ENCODE results near the gene PELI3.

The PELI3 gene

DNA sequence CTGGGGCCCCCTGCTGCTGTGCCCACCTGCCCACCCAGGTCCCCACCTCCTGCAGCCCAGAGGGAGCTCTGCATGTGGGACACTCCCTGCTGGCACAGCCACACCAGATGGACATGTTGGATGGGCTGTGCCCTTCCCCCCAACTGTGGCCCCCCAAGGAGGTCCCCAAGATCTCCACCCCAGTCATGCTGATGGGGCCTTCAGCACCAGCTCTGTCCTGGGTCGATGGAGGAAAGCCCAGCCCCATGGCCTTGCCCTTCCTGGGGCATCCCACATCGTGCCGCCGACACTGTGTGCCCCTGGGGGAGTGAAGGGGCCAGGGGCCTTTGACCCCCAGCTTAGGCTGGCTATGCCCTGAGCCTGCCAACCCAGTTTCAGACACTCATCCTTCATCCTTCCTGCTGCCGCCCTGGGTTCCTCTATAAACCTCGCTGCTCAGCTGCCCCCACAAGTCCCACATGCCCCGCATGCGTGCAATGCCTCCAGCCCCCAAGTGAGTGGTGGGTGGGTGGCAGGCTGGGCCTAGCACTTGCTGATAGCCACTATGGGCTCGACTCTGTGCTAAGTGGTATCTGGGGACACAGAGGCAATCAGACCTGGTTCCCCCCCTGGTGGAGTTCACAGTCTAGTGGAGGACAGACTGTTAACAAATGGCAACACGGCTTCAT, 9.6 kb downstream of the PELI3 start:
- no peak for DNase-seq

DNA sequence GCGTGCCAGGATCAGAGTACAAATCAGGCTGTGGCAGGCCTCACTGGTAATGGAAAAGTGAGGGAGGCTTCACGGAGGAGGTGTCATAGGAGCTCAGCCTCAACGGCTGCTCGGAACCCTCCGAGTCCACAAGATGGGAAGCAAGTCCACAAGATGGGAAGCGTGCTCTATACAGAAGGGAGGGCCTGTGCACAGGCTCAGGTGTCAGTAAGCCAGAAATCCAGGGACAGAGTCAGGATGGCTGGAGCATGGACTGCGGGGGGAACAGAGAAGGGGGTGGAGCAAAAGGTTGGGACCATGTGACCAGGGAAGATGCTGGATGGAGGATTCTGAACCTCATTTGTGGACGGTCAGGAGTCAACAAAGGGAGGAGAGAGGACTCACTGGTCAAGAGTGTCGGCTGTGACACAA, 10.1 kb downstream of the PELI3 start:
- DNase-seq, result no peak

DNA sequence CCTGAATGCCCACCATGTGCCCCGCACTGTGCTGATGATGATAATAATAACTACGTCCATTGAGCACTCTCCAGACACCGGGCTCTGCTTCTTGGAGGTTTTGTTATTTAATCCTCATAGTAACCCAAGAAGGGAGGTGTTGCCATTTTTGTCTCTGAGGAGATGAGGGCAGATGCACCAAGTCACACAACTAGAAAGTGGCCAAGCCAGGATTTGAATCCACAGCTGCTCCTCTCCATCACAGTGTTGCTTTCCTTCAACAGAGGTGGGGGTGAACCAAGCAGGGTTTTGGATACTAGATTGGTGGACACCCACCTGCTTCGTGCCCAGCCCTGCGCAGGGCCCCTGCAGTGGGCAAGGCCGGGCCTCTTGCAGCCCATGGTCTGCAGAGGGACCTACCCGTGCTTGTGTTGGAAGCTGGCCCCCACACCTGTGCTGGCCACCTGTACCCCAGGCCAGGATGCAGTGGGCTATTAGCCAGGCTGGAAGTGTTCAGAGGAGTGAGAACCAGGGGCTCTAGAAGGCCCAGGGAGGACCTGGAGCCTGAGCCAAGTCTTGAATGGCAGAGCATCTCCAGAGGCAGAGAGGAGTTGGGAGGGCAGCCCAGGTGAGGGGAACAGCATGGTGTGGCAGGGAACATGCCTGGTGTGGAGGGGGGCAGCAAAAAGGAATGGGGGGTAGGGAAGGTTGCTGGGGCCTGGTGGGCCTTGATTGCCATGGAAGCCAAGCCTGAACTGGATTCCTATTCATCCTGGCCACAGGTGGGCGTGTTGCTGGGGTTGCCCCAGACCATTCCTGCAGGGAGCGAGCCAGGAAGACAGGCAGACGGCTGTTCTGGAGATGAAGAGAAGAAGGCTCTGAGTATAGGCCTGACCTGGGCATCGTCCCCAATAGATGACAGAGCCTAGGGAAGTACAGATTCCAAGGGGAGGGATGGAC, 10.8 kb downstream of the PELI3 start:
- no peak for DNase-seq

DNA sequence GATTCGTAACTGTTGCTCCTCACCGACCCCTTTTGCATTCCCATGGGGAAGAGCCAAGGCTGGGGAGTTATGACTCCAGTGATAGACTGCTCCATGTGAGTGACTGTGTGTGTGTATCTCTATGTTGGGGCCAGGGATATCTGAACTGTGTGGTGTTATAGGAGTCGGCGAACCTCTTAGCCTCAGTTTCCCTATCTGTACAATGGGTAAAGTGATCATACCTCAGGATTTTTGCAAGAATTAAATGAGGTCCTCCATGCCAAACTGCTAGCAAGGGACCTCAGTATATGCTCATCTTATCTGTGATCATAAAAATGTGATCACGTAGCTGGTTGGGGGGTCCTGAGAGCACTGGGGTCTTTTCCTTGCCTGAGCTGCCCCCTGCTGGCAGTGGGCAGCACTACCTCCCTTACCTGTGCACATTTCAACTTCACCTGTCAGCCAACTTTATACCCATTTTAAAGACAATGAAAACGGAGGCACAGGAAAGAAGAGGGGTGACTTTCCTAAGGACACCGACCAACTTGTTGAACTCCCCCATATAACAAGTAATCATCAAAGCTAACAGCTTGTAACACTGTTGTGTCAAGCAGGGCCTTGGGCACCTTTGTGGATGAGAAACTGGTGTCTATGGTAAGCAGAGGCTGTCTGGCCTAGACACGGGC, 12.2 kb downstream of the PELI3 start:
- no peak for DNase-seq

DNA sequence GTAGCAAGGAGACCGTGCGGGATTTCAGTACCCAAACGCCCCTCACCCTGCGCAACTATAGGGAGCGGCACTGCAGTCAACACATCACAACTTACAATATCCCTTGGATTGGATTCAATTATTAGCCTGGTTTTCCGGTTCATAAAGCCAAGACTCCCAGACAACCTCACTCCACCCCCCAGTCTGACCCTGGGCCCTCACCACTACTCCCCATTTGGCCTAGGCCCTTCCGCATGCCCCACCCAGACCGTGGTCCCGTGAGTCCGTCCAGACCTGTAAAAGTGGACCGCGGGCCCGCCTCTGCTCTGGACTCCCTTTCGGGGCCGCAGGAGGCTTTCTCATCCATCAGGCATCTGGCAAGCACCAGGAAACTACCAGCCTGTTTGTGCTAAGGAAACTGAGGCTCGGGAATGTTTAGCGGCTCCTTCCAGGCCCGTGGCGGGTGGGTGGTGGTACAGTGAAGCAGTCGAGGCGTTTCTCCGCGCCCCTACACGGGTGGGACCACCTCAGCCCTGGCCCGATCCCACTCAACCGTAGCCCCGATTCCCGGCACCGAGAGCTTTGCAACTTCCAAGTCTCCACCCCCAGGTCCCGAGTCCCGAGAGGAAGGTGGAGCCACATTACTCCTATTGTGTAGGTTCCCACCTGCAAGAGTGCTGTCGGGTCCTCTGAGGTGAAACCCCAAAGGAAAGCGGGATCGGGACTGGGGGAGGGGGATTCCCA, 12.8 kb downstream of the PELI3 start:
- DNase-seq, result no peak

DNA sequence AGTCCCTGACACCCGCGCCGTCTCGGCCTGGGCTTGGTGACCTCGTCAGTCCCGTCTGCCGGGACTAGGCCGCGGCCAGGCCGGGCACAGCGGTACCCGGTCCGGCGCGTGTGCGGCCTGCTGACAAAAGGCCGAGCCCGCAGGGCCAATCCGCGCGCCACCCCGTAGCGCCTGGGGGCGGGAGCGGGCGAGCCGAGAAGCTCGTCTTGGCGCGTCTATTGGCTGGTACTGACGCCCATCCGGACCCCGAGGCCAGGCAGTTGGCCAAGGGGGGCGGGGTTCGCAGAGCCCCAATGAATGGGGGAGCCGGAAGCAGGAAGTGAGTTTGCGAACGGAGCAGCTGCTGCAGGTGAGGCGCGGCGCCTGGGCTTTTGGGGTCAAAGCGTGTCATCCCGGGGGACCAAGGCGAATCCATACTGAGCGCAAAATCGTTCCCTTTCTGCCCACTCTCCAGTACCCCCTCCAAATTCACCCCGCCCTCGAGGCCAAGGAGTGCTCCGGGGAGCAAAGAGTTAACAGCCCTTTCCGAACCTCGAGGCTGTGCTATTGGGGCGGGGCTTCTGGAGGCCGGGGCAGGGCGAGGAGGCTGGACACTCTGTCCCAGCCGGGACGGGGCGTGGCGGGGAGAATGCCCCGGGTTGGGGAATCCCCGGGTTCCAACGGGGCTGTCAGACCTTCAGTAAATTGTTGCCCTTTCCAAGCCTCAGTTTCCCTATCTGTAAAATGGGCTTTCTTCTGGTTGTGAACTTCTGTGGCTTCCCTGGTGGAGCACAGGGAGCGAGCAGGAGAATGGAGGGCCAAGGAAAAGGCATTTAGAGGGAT, 13.6 kb downstream of the PELI3 start, which contains the start of gene DPP3:
TSS of gene DPP3 (plus strand) at position 318 of the 822 bp plus-strand sequence. CDS start 1,767 bp downstream, outside the sequence.
- peak; percentile 97 for DNase-seq

DNA sequence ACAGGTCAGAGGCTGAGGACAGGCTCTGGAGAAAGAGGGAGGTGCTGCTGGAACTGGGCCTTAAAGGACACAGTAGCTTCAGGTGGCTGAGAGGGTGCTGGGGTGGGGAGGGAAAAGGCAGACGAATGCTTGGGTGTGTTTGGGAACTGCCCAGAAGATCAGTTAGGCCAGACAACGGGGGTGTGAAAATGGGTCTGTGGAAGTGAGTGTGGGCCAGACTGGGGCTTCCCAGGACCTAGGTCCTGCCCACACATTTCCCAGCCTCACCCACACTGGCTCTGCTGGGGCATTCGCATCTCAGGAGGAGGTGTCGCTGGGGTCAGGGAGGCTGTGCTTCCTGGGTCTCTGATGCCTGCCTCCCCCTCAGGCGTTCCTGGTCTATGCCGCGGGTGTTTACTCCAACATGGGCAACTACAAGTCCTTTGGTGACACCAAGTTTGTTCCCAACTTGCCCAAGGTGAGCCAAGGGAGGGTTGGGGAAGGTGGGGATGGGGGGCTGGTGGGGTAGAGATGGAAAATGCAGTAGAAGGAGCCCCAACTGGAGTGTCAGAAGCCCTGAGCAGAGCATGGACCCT, 18.2 kb downstream of the PELI3 start:
- no peak for DNase-seq

DNA sequence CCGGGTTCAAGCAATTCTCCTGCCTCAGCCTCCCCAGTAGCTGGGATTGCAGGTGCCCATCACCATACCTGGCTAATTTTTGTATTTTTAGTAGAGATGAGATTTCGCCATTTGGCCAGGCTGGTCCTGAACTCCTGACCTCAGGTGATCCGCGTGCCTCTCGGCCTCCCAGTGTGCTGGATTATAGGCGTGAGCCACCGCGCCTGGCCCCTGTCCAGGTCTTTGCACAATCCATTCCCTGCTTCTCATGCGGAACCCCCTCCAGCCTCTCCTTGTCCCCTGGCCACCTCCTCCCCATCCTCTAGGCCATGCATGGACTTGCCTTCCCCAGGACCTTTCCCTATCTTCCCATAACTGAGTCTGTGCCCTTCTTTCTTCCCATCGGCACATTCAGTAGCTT, 22.3 kb downstream of the PELI3 start:
- no peak for DNase-seq

DNA sequence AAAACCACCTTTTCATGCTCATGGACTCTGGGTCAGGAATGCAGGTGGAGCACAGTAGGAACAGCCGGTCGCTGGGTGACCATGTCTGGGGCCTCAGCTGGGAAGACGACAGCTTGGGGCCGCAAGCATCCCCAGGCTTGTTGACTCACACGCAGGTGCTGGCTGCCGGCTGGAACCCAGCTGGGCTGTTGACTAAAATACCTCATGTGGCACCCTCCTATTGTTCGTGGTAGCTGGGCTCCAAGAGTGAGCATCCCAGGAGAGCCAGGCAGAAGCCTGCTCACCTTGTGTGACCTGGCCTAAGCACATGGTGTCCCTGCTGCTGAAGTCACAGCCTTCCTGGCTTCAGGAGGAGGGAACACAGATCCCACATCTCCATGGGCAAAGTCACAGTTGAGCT, 22.9 kb downstream of the PELI3 start:
- DNase-seq, result no peak

DNA sequence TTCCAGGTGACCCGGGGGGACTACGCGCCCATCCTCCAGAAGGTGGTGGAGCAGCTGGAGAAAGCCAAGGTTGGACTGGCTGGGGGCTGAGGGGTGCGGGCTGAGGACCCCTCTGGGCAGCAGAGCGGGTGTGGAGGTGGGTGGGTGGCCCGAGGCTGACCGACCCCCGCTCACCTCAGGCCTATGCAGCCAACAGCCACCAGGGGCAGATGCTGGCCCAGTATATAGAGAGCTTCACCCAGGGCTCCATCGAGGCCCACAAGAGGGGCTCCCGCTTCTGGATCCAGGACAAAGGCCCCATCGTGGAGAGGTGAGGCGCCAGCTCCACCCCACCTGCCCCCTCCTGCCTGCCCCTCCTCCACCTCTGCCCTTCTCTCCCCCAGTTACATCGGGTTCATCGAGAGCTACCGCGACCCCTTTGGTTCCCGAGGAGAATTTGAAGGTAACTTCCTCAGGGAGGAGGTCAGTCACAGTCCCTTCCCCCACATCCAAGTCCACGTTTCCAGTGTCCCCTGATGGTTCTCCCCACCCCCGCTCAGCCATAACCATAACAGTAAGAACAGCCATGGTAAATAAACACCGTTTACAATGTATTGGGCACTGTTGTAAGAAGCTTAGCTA, 24.7 kb downstream of the PELI3 start:
- no peak for DNase-seq

DNA sequence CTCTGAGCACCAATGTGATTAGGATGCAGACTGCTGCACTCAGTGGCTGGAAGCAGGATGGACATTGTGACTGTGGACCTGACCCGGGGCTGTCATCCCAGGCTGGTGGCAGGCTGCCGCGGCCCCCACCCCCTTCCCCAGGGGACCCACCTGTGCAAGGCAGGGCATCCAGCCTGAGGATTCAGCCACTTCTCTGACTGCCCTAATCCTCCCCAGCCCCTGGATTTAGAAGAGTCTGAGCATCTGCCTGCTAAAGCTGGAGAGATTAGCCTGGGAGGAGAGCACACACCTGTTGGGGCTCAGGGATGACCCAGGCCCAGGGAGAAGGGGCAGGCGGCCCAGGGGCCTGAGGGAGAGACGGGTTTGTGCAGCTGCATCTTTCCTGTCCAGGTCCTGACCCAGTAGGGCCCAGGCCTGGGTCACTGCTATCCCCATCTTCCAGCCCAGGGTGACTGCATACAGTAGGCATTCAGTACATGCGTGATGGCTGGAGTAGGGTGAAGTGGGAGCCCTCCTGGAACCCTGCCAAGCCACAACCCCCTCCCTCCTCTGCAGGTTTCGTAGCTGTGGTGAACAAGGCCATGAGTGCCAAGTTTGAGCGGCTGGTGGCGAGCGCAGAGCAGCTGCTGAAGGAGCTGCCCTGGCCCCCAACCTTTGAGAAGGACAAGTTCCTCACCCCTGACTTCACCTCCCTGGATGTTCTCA, 25.6 kb downstream of the PELI3 start:
- no peak for DNase-seq

DNA sequence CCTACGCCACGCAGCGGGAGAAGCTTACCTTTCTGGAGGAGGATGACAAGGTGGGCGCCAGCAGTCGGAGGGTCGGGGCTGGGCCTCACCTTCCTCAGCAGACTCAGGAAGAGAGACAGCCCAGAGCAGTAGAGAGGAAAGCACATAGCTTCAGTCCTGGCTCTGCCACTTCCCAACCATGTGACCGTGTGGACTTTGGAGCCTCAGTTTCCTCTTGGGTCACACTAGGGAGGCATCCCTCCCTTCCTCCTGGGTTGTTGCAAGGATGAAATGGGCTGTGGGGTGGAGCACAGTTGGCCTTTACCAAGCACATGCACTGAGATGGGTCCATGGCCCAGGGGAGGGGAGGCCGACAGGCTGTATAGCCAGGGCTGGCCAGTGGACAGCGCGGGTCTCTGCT, 26.4 kb downstream of the PELI3 start:
- no peak for DNase-seq

DNA sequence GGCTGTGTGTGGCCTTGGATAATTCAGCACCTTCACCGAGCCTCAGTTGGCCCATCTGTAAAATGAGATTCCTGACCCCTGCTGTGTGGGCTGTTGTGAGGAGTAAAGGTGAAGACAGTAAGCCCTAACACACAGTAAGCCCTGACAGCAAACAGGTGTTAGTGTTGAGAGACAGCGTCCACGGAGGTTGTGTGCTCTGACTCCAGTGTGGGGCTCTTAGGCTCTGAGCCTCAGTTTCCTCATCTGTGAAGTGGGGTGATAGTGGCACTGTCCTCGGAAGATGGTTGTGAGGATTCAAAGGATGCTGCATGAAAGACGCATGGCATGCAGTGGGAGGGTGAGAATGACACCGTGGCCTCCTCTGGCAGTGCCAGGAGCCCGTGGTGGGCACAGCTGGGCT, 27.8 kb downstream of the PELI3 start:
- DNase-seq, result no peak

DNA sequence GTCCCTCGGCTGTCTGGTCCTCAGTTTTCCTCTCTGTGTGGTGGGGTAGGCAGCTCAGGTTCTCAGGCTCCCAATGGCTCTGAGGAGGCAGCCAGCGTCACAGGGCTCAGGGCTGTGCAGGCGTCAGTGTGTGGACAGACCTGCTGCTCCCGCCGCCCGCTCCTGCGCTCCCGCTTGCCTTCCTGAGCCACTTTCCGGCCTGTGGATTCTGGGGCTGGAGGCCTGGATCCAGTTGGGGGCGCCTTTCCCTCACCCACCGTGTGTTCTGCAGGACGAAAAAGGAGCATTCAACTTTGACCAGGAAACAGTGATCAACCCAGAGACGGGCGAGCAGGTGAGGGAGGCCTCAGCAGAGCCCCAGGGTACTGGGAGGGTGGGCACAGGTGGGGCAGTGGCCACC, 28.2 kb downstream of the PELI3 start:
- DNase-seq, result no peak

DNA sequence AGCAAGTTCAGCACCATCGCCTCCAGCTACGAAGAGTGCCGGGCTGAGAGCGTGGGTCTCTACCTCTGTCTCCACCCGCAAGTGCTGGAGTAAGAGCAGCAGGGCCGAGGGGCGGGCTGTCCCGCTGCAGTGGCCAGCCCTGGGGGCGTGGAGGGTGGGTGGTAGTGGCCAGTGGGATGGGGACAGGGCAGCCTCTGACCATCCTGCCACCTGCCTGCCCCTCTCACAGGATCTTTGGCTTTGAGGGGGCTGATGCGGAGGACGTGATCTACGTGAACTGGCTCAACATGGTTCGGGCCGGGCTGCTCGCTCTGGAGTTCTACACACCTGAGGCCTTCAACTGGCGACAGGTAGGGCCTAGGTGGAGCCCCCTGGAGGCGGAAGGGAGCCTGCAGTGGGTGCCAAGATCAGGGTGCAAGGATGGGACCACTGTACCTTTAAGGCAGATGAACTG, 28.7 kb downstream of the PELI3 start:
- no peak for DNase-seq

DNA sequence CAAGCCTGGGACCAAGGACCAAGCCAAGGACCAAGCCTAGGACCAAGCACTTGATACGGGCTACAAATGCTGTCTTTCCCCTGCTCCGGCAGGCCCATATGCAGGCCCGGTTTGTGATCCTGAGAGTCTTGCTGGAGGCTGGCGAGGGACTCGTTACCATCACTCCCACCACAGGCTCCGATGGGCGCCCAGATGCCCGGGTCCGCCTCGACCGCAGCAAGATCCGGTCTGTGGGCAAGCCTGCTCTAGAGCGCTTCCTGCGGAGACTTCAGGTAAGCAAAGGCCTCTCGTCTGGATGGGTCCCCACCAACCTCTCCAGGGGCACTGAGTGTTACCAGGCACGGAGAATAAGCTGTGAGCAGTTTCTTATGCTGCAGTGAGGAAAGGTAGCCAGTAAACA, 30.5 kb downstream of the PELI3 start:
- no peak for DNase-seq

DNA sequence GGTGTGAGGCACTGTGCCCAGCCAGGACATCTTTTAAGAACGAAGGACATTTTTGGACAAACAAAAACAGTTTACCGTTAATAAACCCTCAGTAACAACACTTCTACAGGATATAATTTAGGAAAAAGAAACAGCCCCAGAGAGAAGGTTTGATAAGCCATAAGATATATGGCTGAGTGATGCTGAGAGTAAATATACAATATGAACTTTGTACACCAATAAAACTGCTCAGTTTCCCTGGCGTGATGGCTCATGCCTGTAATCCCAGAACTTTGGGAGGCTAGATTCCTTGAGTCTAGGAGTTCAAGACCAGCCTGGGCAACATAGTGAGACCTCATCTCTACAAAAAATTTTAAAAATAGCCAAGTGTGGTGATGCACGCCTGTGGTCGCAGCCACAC, 31.8 kb downstream of the PELI3 start:
- DNase-seq, result no peak

DNA sequence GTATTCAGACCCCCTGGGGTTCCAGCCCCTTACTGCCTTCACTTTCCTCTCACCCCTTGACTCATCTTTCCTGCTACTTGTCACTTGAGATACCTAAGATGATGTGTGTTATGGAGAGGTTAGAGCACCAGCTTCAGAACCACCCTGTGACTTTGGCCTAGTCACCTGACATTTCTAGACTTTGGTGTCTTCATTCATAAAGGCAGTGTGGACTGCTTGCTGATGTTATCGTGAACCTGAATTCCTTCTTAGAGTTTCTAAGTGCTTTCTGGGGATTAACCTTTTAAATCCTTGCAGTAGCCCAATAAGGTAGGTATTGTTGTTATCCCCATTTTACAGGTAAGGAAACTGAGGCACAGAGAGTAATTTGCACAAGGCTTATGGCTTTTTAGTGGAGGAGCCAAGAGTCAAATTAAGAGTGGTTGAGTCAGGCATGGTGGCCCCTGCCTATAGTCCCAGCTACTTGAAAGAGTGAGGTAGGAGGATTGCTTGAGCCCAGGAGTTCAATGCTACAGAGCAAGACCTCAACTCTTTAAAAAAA, 38.6 kb downstream of the PELI3 start:
- no peak for DNase-seq

DNA sequence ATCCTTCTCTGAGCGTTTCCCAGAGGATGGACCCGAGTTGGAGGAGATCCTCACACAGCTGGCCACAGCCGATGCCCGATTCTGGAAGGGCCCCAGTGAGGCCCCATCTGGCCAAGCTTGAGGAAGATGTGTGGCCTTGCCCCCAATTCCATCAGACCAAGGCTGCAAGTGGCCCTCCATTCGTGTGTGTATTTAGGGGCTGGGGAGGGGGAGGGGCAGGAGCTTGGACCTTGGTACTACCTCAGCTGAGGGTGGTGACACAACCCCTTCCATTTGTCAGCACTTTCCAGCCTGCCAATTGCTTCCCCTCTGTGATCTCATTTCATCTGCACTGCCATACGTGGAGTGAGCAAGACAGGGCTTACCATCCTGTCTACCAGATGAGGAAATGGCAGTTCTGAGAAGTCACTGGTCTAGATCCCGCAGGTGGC, 42.4 kb downstream of the PELI3 start:
- DNase-seq, result no peak

Measured in activated CD8-positive, alpha-beta memory T cell treated with anti-CD3 and anti-CD28 coated beads for 24 hours (primary cell).